ENCODE data around the gene CRYGN. TPM values are rescaled to one million over a fixed set of nuclear protein-coding genes. Genes with fewer than 3 reads are reported as not detected.

The CRYGN gene
- total RNA-seq, 1 donor from 2014 or later: not detected

- Mint-ChIP-seq H3K4me1 (peaks cover 13% of the 10 kb centered on the region), H3K9me3 (no peaks in the 10 kb centered on the region), H3K36me3 (ENCODE audit: low read depth) (no peaks in the 10 kb centered on the region), H3K27ac (no peak overlapping the region), H3K27me3 (peaks cover 11% of the 10 kb centered on the region), H3K4me3 (no peak overlapping the region)
- TF ChIP-seq CTCF (IDR thresholded peaks at IDR 0.05): no peak
- no peak for DNase-seq
- no peak for ATAC-seq (ENCODE audit: low read depth)
- intact Hi-C loops (cut with micrococcal nuclease): no loop called here
- CTCF ChIA-PET: no interaction called here
- POLR2A ChIA-PET: no interaction called here
Observed at GRCh38 chr7:151431768-151432311, 8.1 kb downstream of the CRYGN start.

GRCh38 chr7:151431281-151431767, 8.6 kb downstream of the CRYGN start:
- no peak for ATAC-seq (ENCODE audit: low read depth)
- no peak overlapping the region for H3K4me3 Mint-ChIP-seq
- H3K27ac Mint-ChIP-seq: no peak overlapping the region
- POLR2A ChIA-PET: no interaction called here
- no peak for DNase-seq
- no peaks in the 10 kb centered on the region for H3K9me3 Mint-ChIP-seq
- H3K27me3 Mint-ChIP-seq: peaks cover 13% of the 10 kb centered on the region
- peaks cover 13% of the 10 kb centered on the region for H3K4me1 Mint-ChIP-seq
- no peak for TF ChIP-seq CTCF (IDR thresholded peaks at IDR 0.05)
- CTCF ChIA-PET: no interaction called here
- intact Hi-C loops (cut with micrococcal nuclease): no loop called here
- no peaks in the 10 kb centered on the region for H3K36me3 Mint-ChIP-seq (ENCODE audit: low read depth)

- CTCF ChIA-PET: no interaction called here
- Mint-ChIP-seq H3K9me3 (no peaks in the 10 kb centered on the region), H3K4me1 (peaks cover 13% of the 10 kb centered on the region), H3K36me3 (ENCODE audit: low read depth) (no peaks in the 10 kb centered on the region), H3K27ac (no peak overlapping the region), H3K4me3 (no peak overlapping the region), H3K27me3 (peaks cover 13% of the 10 kb centered on the region)
- ATAC-seq (ENCODE audit: low read depth) (no peak), DNase-seq (no peak)
- intact Hi-C loops (cut with micrococcal nuclease): no loop called here
- no peak for TF ChIP-seq CTCF (IDR thresholded peaks at IDR 0.05)
- POLR2A ChIA-PET: no interaction called here
Observed at GRCh38 chr7:151430391-151431205, 9.3 kb downstream of the CRYGN start.

- ATAC-seq (ENCODE audit: low read depth) (peak; percentile 28), DNase-seq (no peak)
- intact Hi-C loops (cut with micrococcal nuclease): no loop called here
- H3K4me3 Mint-ChIP-seq: no peak overlapping the region
- H3K4me1 Mint-ChIP-seq: peaks cover 13% of the 10 kb centered on the region
- H3K27ac Mint-ChIP-seq: no peak overlapping the region
- H3K36me3 Mint-ChIP-seq (ENCODE audit: low read depth): no peaks in the 10 kb centered on the region
- H3K27me3 Mint-ChIP-seq: peaks cover 13% of the 10 kb centered on the region
- ChIA-PET CTCF (no interaction called here), POLR2A (no interaction called here)
- TF ChIP-seq CTCF (IDR thresholded peaks at IDR 0.05): no peak
- no peaks in the 10 kb centered on the region for H3K9me3 Mint-ChIP-seq
Observed at GRCh38 chr7:151429560-151430331, 10.2 kb downstream of the CRYGN start.

GRCh38 chr7:151429237-151429559, 10.7 kb downstream of the CRYGN start:
- H3K36me3 Mint-ChIP-seq (ENCODE audit: low read depth): no peaks in the 10 kb centered on the region
- no peak for DNase-seq
- POLR2A ChIA-PET: no interaction called here
- ATAC-seq (ENCODE audit: low read depth): no peak
- intact Hi-C loops (cut with micrococcal nuclease): no loop called here
- H3K4me1 Mint-ChIP-seq: peaks cover 13% of the 10 kb centered on the region
- TF ChIP-seq CTCF (IDR thresholded peaks at IDR 0.05): no peak
- no peak overlapping the region for H3K4me3 Mint-ChIP-seq
- peaks cover 13% of the 10 kb centered on the region for H3K27me3 Mint-ChIP-seq
- H3K9me3 Mint-ChIP-seq: no peaks in the 10 kb centered on the region
- no peak overlapping the region for H3K27ac Mint-ChIP-seq
- CTCF ChIA-PET: no interaction called here
